ENCODE data around the gene PPAN.

Gene PPAN

GRCh38 chr19:10092648-10093294 is 13.4 kb upstream of the PPAN start:
- in situ Hi-C loops (cut with MboI; ENCODE audit: low sequenced_read_pairs): no loop called here

GRCh38 chr19:10093295-10094186 is 12.6 kb upstream of the PPAN start:
- in situ Hi-C loops (cut with MboI; ENCODE audit: low sequenced_read_pairs): no loop called here

- in situ Hi-C loops (cut with MboI; ENCODE audit: low sequenced_read_pairs): no loop called here
Observed at GRCh38 chr19:10095622-10095947, 10.6 kb upstream of the PPAN start.

- in situ Hi-C loops (cut with MboI; ENCODE audit: low sequenced_read_pairs): no loop called here
Observed at GRCh38 chr19:10095948-10096614, 10.1 kb upstream of the PPAN start.

GRCh38 chr19:10096615-10096963 is 9.6 kb upstream of the PPAN start:
- in situ Hi-C loops (cut with MboI; ENCODE audit: low sequenced_read_pairs): no loop called here

- in situ Hi-C loops (cut with MboI; ENCODE audit: low sequenced_read_pairs): loop anchor here (25.0 kb wide), 1 partner anchor 287 kb away; the partner anchor contains the start of gene TYK2
Observed at GRCh38 chr19:10100163-10100785, 5.9 kb upstream of the PPAN start.

- in situ Hi-C loops (cut with MboI; ENCODE audit: low sequenced_read_pairs): loop anchor here (25.0 kb wide), 1 partner anchor 284 kb away; the partner anchor contains the start of gene TYK2
Observed at GRCh38 chr19:10102787-10103236, 3.4 kb upstream of the PPAN start.

GRCh38 chr19:10104130-10104513 is 2.0 kb upstream of the PPAN start:
- in situ Hi-C loops (cut with MboI; ENCODE audit: low sequenced_read_pairs): loop anchor here (25.0 kb wide), 1 partner anchor 283 kb away; the partner anchor contains the start of gene TYK2

GRCh38 chr19:10104665-10105508 is 1.3 kb upstream of the PPAN start:
- in situ Hi-C loops (cut with MboI; ENCODE audit: low sequenced_read_pairs): loop anchor here (25.0 kb wide), 1 partner anchor 282 kb away; the partner anchor contains the start of gene TYK2

- in situ Hi-C loops (cut with MboI; ENCODE audit: low sequenced_read_pairs): loop anchor here (25.0 kb wide), 1 partner anchor 282 kb away; the partner anchor contains the start of gene TYK2
Observed at GRCh38 chr19:10105509-10106099, 558 bp upstream of the PPAN start.

GRCh38 chr19:10107254-10107653 is 1.1 kb downstream of the PPAN start:
- in situ Hi-C loops (cut with MboI; ENCODE audit: low sequenced_read_pairs): loop anchor here (25.0 kb wide), 1 partner anchor 280 kb away; the partner anchor contains the start of gene TYK2

- in situ Hi-C loops (cut with MboI; ENCODE audit: low sequenced_read_pairs): loop anchor here (25.0 kb wide), 1 partner anchor 279 kb away; the partner anchor contains the start of gene TYK2
Observed at GRCh38 chr19:10107817-10108367, 1.7 kb downstream of the PPAN start.

- in situ Hi-C loops (cut with MboI; ENCODE audit: low sequenced_read_pairs): loop anchor here (25.0 kb wide), 1 partner anchor 278 kb away; the partner anchor contains the start of gene TYK2
Observed at GRCh38 chr19:10109528-10109927, 3.4 kb downstream of the PPAN start.

- in situ Hi-C loops (cut with MboI; ENCODE audit: low sequenced_read_pairs): loop anchor here (25.0 kb wide), 1 partner anchor 277 kb away; the partner anchor contains the start of gene TYK2
Observed at GRCh38 chr19:10110076-10110971, 4.2 kb downstream of the PPAN start.

- in situ Hi-C loops (cut with MboI; ENCODE audit: low sequenced_read_pairs): loop anchor here (25.0 kb wide), 1 partner anchor 276 kb away; the partner anchor contains the start of gene TYK2
Observed at GRCh38 chr19:10110972-10111317, 4.8 kb downstream of the PPAN start.

GRCh38 chr19:10111405-10111811 is 5.2 kb downstream of the PPAN start, which contains the start of gene P2RY11:
P2RY11 (plus strand) TSS chr19:10111693; CDS start chr19:10111722, 29 bp downstream.
- in situ Hi-C loops (cut with MboI; ENCODE audit: low sequenced_read_pairs): loop anchor here (25.0 kb wide), 1 partner anchor 276 kb away; the partner anchor contains the start of gene TYK2

- in situ Hi-C loops (cut with MboI; ENCODE audit: low sequenced_read_pairs): loop anchor here (25.0 kb wide), 1 partner anchor 275 kb away; the partner anchor contains the start of gene TYK2
Observed at GRCh38 chr19:10112037-10112761, 6.0 kb downstream of the PPAN start.
